GM21723 (cell line): ENCODE data around the gene CYB561.
"Not testable (repeated sequence)": the region's sequence is repeated elsewhere in the genome, so short reads cannot be mapped to it uniquely, and the experiment has no call there.

Experiments
- ATAC-seq: cut with Tn5 transposase; IDR thresholded peaks from one replicate; pipeline ENCODE4 v1.9.1; 2021; ENCODE audit warnings: mild to moderate bottlenecking, moderate library complexity; ENCODE audit not compliant: unreplicated experiment

Gene CYB561

DNA sequence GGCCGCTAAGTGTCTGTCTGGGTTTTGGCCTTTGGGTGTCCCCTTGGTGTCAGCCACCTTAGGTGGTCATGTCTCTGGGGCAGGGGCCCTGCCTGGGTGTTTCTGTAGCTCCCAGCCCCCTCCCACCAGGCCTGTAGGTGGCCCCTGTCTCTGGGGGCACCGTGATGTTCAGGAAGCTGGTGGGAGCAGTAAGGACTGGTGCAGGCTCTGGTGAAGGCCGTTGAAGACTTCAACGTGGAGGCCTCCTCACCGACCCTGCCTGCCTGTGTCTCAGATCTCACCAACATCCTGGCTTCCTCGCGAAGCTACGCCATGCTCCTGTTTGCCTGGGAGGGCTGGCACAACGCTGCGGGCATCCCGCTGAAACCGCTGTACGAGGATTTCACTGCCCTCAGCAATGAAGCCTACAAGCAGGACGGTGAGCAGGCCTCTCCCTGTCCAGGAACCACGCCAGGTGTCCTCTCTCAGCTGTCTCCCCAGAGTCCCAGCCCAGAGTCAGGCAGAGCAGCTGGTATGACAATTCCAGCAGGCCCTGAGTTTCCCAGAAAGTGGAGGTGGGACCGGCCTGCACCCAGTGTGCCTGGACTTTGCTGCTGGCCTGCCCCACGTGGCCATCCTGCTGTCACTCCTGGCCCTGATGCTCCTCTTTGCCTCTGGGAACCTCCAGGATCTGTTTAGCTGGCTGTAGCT lies 33.5 kb upstream of the CYB561 start:
- ATAC-seq = no peak

GRCh38 chr17:63478814-63479494 lies 32.8 kb upstream of the CYB561 start:
- peak; percentile 82 for ATAC-seq

DNA sequence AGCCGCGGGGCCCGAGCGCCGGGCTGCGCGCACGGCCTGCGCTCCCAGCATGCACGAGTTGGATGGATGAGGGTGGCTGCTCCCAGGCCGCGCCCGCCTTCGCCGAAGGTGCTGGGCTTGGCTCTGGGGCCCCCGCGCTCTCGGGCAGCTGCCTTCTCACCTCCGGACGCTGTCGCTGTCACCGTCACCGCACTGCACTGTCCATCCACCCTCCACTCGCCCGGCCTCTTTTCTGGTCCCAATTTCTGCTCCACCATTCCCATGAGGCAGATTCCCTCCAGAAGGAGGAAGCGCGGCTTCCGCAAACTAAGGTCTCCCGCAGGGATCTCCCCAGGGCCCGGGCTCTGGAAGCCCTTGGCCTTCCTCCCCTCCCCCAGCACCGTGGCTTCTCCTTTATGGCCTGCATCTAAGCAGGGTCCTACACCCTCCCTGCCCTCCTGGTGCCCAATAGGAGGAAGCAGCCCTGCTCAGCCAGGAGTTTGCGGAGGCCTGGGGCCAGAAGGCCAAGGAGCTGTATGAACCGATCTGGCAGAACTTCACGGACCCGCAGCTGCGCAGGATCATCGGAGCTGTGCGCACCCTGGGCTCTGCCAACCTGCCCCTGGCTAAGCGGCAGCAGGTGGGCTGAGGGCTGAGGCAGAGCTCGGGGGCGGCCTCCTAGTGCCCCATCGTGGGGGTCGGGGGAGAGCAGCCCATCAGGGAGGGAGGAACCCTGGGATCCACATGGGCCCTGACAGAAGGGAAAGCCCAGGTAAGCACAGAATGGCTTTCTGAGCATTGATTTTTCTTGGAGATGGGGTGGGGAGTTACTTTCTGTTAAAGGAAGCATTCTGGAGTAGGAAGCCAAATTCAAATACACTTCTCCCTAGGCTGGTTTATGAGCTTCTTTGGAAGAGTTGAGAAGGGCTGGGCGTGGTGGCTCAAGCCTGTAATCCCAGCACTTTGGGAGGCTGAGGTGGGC lies 31.7 kb upstream of the CYB561 start:
- no peak for ATAC-seq

DNA sequence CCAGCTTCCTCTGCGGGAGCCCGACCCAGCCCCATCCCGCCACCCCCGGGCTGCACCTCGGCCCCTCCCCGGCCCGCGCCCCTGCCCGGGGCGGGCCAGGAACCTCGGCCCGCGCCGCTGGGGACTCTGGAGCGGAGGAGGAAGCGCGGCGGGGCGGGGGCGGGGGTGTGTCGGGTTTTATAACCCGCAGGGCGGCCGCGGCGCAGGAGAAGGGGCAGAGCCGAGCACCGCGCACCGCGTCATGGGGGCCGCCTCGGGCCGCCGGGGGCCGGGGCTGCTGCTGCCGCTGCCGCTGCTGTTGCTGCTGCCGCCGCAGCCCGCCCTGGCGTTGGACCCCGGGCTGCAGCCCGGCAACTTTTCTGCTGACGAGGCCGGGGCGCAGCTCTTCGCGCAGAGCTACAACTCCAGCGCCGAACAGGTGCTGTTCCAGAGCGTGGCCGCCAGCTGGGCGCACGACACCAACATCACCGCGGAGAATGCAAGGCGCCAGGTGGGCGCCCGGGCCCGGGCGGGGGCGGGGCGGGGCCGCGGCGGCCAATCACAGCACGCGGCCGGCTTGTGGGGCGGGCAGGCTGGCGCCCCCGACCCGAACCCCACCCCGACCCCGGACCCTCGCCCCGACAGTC lies 30.9 kb upstream of the CYB561 start, which contains the start of gene ACE:
ACE (plus strand) TSS at position 208 of the 626 bp plus-strand sequence; CDS start at position 242, 34 bp downstream.
- no peak for ATAC-seq

DNA sequence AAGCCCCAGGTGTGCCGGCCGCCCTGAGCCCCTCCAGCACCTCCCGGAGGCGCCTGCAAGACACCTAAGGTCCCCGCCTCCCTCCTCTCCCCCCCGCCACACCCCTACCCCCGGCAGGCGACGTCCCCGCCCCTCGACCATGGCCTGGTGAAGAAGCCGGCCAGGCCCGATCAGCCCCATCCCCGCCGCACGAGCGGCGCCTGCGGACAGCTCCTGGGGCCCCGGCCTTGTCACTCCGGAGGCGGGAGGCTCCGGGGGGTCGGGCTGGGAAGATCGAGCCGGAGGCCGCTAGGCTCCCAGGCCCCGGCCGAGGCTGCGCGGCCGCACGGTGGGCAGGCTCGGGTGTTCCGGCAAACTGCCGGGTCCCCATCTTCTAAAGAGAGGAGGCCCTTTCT lies 30.4 kb upstream of the CYB561 start:
- no peak for ATAC-seq

DNA sequence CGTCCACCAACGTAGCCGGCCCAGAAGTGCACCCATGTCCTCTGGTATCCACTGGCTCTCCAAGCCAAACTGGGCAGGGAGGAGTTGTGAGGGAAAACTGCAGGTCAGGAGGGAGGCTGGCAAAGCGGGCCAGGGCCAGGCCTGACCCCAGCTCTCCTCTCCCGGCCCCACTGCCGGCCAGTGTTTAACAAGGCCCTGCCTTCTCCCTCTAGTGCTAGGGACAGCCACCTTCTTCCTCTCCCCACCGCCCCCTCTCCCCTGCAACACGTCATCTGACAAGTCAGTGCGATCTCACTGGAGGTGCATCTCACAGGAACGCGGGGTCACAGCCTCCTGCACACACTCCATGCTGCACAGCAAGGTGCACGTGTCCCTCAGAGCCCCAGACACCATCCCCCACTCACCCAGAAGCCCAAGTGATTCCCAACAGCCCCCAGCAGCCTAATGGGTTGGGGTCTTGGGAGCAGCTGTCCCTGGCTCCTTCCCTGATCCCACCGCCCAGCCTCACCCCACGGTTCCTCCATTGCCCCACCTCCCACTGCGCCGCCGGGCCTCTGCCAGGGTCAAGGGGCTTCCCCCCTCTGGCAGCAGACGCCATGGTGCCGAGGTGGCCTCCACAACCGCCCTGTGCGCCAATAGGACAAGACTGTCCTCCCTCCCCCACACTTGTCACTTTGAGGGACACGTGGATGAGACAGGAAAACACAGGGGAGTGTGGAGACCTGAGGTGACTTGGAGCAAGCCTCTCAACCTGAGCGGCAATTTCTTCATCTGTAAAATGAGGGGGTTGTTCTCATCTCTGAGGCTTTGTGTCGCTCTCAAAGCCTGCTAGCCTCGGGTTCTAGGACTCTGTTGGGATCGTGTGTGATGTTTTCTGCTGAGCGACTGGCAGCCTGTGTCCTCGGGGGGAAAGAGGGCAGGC lies 29.6 kb upstream of the CYB561 start:
- ATAC-seq = no peak

- no peak for ATAC-seq
Measured at GRCh38 chr17:63474586-63475460, 28.7 kb upstream of the CYB561 start.

GRCh38 chr17:63474174-63474573 lies 28.1 kb upstream of the CYB561 start:
- ATAC-seq = no peak

DNA sequence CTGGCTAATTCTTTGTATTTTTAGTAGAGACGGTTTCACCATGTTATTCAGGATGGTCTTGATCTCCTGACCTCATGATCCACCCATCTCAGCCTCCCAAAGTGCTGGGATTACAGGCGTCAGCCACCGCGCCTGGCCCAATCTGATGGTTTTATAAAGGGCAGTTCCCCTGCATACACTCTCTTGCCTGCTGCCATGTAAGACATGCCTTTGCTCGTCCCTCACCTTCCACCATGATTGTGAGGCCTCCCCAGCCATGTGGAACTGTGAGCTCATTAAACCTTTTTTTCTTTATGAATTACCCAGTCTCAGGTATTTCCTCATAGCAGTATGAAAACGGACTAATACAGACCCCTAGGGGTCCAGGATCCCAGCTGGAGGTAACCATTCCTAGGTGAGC lies 22.0 kb upstream of the CYB561 start:
- not testable (repeated sequence) for ATAC-seq

- no peak for ATAC-seq
Measured at GRCh38 chr17:63464691-63465236, 18.7 kb upstream of the CYB561 start.

GRCh38 chr17:63463771-63464170 lies 17.7 kb upstream of the CYB561 start:
- ATAC-seq = no peak

DNA sequence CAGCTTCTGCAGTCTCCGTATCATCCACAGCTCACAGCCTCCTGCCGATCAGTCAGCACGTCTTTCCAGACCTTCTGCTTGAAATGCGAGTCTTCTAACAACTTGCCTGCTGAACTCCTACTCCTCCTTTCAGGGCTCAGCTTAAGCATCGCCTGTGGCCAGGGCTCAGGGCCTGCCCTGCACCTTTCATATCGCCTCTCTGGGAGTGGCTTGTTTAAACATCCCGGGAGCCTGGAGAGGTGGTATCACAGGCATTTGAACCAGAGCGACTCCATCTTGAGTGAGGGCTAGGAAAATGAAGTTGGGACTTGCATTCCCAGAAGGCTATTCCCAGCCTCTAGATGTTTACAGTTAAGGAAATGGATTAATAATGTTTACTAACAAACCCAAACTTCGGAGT lies 13.9 kb upstream of the CYB561 start:
- ATAC-seq = no peak

DNA sequence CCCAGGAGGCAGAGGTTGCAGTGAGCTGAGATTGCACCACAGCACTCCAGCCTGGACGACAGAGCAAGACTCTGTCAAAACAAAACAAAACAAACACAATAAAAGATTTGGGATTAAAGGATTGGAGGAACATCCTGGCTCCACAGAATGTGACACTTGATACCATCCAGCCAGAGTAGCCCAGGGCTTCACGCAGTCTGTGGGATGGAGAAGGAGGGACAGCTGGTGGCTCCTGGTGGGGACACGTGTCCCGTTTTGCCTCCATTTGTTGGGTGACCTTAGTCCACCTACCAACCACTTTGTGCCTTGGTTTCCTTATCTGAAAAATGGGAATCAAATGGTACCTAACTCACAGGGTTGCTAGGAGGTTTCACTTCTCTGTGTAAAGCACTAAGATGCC lies 12.4 kb upstream of the CYB561 start:
- no peak for ATAC-seq

DNA sequence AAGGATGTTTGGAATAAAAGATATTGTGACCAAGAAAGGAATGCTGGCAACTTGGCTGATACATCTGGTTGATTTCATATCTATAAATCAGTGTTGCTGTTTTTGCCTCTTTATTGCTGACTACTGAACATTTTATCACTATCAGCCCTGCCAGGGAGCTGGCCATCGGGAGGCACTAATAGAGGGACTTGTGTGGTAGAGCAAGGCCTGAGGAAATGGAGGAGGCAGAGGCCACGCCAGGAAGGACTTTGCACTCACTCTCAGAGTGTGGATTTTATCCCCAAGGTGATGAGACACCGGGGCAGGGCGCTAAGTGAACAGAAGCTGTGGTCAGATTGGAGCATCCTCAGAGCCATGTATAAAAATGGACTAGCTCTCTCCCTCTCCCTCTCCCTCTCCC lies 9.3 kb upstream of the CYB561 start:
- ATAC-seq = no peak

- no peak for ATAC-seq
Measured at GRCh38 chr17:63454915-63455314, 8.8 kb upstream of the CYB561 start.

GRCh38 chr17:63454357-63454756 lies 8.3 kb upstream of the CYB561 start:
- not testable (repeated sequence) for ATAC-seq

- ATAC-seq = no peak
Measured at GRCh38 chr17:63452962-63453551, 7.0 kb upstream of the CYB561 start.
